ENCODE results near the gene PAX9.

The PAX9 gene

DNA sequence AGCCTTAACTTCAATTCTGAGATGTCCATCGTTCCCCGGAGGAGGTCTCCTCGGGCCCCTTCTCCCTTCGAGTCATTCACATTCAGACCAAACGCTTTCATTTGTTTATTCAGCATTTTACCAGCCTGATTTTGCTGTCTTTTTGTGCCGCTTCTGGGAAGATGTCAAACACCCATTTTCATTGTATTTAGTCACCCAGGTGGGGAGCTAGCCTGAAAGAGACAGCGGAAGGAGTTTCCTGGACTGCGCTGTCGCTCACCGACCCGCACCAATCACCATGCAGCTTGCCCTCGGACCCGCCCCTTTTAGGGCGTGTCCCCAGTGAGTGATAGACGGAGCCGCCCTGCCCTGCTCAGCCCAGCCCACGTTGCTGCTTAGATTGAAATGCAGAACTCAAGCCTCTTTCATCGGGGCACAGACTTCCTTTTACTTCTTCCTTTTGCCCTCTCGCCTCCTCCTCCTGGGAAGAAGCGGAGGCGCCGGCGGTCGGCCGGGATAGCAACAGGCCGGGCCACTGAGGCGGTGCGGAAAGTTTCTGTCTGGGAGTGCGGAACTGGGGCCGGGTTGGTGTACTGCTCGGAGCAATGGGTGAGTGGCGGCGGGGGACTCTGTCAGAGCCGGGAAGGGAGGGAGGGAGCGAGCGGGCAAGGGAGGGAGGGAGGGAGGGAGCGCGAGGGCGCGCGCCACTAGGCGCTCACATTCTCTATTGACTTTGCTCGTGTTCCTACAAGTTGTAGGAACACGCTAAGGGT lies at the start of gene PAX9:
PAX9 (plus strand) TSS at position 355 of the 752 bp plus-strand sequence; CDS start at position 585, 230 bp downstream.
- DNase-seq, result no peak

- DNase-seq, result no peak
Measured at GRCh38 chr14:36617824-36618223, 43.8 kb upstream of the PAX9 start.

DNA sequence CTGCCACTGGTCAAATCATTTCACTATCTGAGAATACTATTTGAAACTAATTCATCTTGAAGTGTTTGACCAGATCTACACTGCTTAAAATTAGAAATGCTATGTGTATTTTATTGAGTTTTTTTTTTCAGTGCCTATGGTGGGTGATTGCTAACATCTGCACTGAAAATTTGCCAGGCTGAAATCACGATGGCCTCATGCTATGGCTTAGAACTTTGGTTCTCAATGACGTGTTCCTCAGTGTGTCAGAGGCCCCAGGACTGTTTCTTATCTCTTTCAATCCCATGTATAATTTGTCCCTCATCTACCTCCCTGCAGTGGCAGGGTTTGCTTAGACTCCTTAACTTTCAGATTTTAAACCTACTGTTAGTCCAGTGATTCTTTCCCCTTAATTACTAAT lies 43.0 kb upstream of the PAX9 start:
- DNase-seq, result no peak

- no peak for DNase-seq
Measured at GRCh38 chr14:36619131-36619530, 42.5 kb upstream of the PAX9 start.

DNA sequence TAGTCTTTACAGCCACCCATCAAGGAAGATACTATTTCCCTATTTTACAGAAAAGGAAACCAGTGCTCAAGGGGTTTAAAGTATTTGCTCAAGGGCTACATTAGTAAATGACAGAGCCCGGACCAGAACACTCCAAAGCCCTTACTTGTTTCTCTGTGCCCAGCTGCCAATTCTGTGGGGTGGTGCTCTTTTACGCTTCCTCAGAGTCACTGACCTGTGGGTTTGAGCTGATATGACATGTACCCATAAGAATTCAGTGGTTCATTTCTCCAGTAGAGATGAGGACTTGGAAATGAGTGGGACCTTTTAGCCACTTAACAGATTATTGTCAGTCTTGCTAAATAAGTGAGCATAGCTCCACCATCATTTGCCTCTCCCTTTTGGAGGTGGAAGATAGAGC lies 41.8 kb upstream of the PAX9 start:
- DNase-seq, result no peak

GRCh38 chr14:36625014-36625413 lies 36.6 kb upstream of the PAX9 start:
- no peak for DNase-seq

- DNase-seq, result no peak
Measured at GRCh38 chr14:36625436-36625835, 36.2 kb upstream of the PAX9 start.

- DNase-seq, result no peak
Measured at GRCh38 chr14:36626151-36626550, 35.5 kb upstream of the PAX9 start.

- DNase-seq, result no peak
Measured at GRCh38 chr14:36627981-36628380, 33.7 kb upstream of the PAX9 start.

DNA sequence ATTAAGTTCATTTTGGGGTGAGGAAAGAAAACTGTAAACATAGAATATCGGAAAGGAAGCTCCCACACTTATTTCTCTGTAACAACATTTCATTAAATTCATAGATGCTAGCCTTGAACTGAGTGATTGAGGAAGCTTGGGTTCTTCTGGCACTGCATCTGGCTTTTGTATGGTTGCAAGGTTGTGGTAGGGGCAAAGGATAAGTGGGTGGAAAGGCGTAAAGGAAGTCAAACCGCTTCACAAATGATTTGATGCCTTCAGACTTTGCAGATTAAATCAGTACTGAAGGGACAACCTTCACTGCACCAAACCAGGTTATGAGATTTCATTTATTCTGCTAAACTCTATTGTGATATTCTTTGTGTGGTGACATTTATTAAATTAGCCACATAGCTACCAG lies 28.1 kb upstream of the PAX9 start:
- DNase-seq, result no peak

- DNase-seq, result no peak
Measured at GRCh38 chr14:36646664-36647416, 14.8 kb upstream of the PAX9 start.

- no peak for DNase-seq
Measured at GRCh38 chr14:36647417-36647823, 14.2 kb upstream of the PAX9 start.

- DNase-seq, result no peak
Measured at GRCh38 chr14:36647824-36648753, 13.6 kb upstream of the PAX9 start.

DNA sequence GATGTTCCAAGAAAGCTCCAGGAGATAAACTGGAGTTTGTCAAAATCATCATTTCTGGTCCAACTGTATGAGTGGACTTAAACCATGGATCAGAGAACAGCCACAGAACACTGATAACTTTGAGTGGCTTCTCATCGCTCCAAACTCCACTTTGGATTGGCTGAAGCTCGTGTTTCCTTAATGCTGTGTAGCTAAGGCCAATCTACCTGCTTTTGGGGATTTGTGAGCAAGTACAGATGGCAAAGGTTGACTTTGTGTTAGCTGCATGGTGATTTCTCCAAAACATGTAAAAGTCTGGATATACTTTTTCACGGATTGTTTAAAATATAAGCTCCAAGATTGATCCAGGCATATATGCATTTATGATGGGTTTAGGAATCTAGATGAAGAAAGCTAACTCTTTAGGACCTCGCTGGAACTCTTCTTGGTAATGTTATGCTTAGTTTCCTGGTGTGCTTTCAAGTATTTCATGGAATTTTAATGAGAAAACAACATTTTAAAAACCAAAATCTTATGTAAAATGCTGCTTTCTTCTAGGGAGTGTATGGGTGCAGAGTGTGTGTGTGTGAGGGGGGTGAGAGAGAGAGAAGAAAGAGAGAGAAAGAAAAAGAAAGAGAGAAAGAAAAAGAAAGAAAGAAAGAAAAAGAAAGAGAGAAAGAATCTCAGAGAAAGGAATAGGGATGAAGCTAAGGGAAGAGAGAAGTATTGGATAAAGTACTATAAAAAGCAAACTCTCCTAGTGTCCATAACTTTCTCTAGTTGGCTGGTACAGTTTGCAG lies 11.6 kb upstream of the PAX9 start:
- DNase-seq, result no peak

DNA sequence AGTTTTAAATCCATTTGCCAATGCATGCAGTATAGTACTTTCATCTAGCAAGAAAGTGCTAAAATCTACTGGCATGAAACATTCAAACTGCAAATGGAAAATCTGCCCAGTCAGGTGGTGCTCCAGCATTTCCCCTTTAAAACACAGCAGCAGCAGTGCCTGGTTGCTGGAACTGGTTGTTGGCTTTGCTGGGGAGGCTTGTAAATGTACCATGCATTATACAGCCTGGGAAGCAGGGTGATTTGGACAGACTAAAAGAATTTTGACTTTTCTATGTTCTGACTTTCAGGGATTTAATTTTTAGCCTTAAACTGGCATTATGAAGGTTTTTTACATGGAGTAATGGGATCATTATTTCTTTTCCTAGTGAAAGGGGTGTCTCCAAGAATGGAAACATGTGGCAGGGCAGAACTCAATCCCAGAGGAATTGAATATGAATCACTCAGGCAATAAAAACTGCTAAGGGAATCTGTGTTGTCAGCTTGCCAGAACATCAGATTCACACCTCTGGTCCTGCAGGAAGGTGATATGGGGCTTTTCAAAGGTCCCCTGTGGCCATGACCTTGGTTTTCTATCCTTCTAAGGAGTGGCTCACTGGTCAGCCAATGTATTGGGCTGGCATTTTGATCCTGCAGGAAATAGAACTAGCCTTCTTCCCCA lies 9.0 kb upstream of the PAX9 start:
- DNase-seq, result no peak

DNA sequence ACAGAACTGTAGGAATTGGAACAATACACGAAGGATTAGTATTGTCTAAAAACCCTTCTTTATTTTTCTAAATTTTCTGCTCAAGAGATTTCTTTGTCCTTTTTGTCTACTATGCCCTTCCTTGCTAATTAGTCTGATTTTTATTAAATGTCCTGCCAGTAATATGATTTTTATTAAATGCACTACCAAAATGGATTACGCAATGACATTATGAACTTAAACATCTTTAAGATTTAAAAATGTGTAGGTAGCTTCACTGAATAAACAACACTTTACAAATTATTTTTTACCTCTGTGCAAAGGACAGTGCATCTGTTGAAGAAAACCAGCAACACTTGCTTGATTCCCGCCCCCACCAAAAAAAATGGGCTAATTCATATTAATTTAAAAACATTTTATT lies 8.2 kb upstream of the PAX9 start:
- no peak for DNase-seq

DNA sequence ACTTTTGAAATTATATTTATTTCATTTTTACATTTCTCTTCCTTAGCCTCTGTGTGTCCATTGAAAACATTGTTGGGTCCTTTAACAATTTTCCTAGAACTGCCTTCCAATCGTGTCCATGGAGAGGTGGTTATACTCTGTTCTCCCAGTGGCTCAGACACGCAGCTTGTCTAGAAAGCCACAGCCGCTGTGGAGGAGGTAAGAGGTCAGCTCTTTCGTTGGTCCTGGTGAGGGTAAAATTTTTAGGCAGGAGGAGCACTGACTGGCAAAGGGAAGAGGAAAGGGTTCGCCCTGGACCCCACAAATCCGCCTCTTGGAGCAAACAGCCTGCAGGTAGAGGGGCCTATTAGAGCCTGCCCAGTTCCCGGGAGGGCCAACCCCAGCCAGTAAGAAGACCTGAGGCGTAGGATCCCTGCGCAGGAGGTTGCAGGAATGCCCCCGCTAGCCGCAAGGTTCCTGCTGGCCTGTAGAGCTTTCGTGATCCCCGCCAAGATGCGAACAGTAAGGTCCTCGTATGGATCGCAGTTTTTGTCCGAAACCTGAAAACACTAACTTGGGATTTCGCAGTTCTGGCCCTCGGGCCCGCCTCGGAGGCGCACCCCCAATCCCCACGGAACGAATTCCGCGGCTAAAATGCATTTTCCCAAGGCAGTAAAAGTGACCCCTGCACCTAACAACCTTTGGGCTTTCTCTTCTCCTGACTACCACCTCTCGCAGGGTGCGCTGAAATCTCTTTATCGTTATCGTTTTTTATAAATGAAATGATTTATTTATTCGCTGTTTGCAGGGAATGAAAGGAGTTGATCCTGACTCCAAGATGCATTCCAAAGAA lies 7.5 kb upstream of the PAX9 start:
- no peak for DNase-seq

- no peak for DNase-seq
Measured at GRCh38 chr14:36654794-36655381, 6.8 kb upstream of the PAX9 start.

DNA sequence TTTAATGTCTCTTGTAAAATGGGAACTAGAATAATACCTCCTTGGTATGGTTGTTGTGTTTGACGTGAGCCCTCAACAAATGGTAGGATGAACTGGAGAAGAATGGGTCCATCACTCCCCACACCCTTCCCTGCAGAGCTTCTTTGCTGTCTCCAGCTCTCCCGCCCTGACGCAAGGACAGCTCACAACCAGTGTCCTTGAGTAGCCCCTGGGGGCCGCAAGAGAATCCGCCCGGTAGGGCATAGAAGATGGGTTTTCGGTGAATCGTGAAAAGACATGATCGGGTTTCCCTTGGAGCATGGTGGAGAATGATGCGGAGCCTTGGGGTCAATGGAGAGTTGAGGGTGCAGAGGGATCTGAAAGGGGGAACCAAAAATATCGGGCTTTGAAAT lies 6.1 kb upstream of the PAX9 start:
- DNase-seq, result no peak

- no peak for DNase-seq
Measured at GRCh38 chr14:36655963-36656686, 5.5 kb upstream of the PAX9 start.
